Neural progenitor cell (in vitro differentiated cells): ENCODE measurements around the gene SEPTIN11.

Experiments
- EZH2 ChIP-seq: fragments of 200-600 bp; sonication (generic); IDR thresholded peaks from 2 replicates; pipeline ENCODE4 v1.6.1; 2017; ENCODE audit warnings: antibody characterized with exemption, mild to moderate bottlenecking, moderate library complexity
- TF ChIP-seq, protein P1 (sequence below): fragments of 200-600 bp; sonication (generic); IDR thresholded peaks from 2 replicates; pipeline ENCODE4 v1.5.1; 2017; ENCODE audit warnings: antibody characterized with exemption, mild to moderate bottlenecking

GRCh38 chr4:76987153-76987591 is 37.6 kb downstream of the SEPTIN11 start:
- TF ChIP-seq, protein P1, sequence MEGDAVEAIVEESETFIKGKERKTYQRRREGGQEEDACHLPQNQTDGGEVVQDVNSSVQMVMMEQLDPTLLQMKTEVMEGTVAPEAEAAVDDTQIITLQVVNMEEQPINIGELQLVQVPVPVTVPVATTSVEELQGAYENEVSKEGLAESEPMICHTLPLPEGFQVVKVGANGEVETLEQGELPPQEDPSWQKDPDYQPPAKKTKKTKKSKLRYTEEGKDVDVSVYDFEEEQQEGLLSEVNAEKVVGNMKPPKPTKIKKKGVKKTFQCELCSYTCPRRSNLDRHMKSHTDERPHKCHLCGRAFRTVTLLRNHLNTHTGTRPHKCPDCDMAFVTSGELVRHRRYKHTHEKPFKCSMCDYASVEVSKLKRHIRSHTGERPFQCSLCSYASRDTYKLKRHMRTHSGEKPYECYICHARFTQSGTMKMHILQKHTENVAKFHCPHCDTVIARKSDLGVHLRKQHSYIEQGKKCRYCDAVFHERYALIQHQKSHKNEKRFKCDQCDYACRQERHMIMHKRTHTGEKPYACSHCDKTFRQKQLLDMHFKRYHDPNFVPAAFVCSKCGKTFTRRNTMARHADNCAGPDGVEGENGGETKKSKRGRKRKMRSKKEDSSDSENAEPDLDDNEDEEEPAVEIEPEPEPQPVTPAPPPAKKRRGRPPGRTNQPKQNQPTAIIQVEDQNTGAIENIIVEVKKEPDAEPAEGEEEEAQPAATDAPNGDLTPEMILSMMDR = no peak
- TF ChIP-seq EZH2 = no peak
